SK-N-SH (cell line): ENCODE data around the gene FRRS1. TPM values are rescaled to one million over a fixed set of nuclear protein-coding genes. Genes with fewer than 3 reads are reported as not detected.

Source experiments
- CTCF ChIA-PET: fragments of 300-600, 350-600 bp; formaldehyde crosslinking; extraction: SDS; loops from one replicate; lab custom pipeline; 2021; lab: Yijun Ruan, JAX
- POLR2A ChIA-PET: fragments of 350-600 bp; sonication (Branson Sonifier 250); formaldehyde crosslinking; extraction: SDS; loops from one replicate; lab custom pipeline; 2020; ENCODE audit warnings: antibody characterized with exemption, inconsistent platforms; lab: Yijun Ruan, JAX
- DNase-seq: peaks from one replicate; pipeline ENCODE4 v3.0.0; 2012
- H2AFZ ChIP-seq: fragments of 200-600 bp; sonication (generic); 2 replicates; pipeline ENCODE4 v1.8.1; 2016; ENCODE audit warnings: antibody characterized with exemption, mild to moderate bottlenecking, low read depth
- H3F3A ChIP-seq: fragments of 200-600 bp; sonication (generic); replicated peaks from 2 replicates; pipeline ENCODE3; 2016; ENCODE audit warnings: antibody characterized with exemption, mild to moderate bottlenecking; ENCODE audit not compliant: insufficient read depth
- H3K27ac ChIP-seq, 2 experiments: fragments of 200-500 bp in 1 of 2; fragments of 200-600 bp in 1 of 2; sonication (Bioruptor generic) in 1 of 2; sonication (generic), shearing (Covaris generic) in 1 of 2; 2 replicates each; pipeline versions ENCODE4 v1.5.1 to v1.6.1; 2014 to 2016; ENCODE audit warnings: low read depth in 2 of 2, inconsistent platforms in 1 of 2, low read length in 1 of 2, mild to moderate bottlenecking in 1 of 2, mixed read lengths in 1 of 2
- H3K27me3 ChIP-seq: fragments of 200-600 bp; sonication (generic), shearing (Covaris generic); 2 replicates; pipeline ENCODE4 v1.6.1; 2016; ENCODE audit warnings: mixed run types; ENCODE audit not compliant: insufficient read depth
- H3K36me3 ChIP-seq, 2 experiments: fragments of 200-500 bp in 1 of 2; fragments of 200-600 bp in 1 of 2; sonication (Bioruptor generic) in 1 of 2; sonication (generic) in 1 of 2; replicated peaks in 1 of 2; 2 replicates each; pipeline versions ENCODE3 to v1.5.1; 2014 to 2016; ENCODE audit warnings: low read length in 1 of 2, mild to moderate bottlenecking in 1 of 2; ENCODE audit not compliant: insufficient read depth in 2 of 2, control insufficient read depth in 1 of 2
- H3K4me1 ChIP-seq, 2 experiments: fragments of 200-500 bp in 1 of 2; fragments of 200-600 bp in 1 of 2; sonication (Bioruptor generic) in 1 of 2; sonication (generic), shearing (Covaris generic) in 1 of 2; 2 replicates each; pipeline versions ENCODE4 v1.5.1 to v1.6.1; 2014 to 2016; ENCODE audit warnings: low read depth in 1 of 2, low read length in 1 of 2, mixed run types in 1 of 2; ENCODE audit not compliant: insufficient read depth in 2 of 2, control insufficient read depth in 1 of 2
- H3K4me2 ChIP-seq: fragments of 200-600 bp; sonication (generic), shearing (Covaris generic); 2 replicates; pipeline ENCODE4 v1.6.1; 2017; ENCODE audit warnings: mixed run types
- H3K4me3 ChIP-seq, 2 experiments: fragments of 200-500 bp in 1 of 2; fragments of 200-600 bp in 1 of 2; sonication (Bioruptor generic) in 1 of 2; sonication (generic), shearing (Covaris generic) in 1 of 2; 2 replicates each; pipeline versions ENCODE4 v1.5.1 to v1.8.1; 2014 to 2016; ENCODE audit warnings: low read depth in 2 of 2, inconsistent platforms in 1 of 2, low read length in 1 of 2, mild to moderate bottlenecking in 1 of 2, mixed read lengths in 1 of 2, moderate library complexity in 1 of 2
- H3K79me2 ChIP-seq: fragments of 200-600 bp; sonication (generic); 2 replicates; pipeline ENCODE4 v1.8.1; 2017; ENCODE audit warnings: mild to moderate bottlenecking; ENCODE audit not compliant: insufficient read depth
- H3K9ac ChIP-seq: fragments of 200-600 bp; sonication (generic); 2 replicates; pipeline ENCODE4 v1.6.1; 2017; ENCODE audit warnings: mixed run types
- H3K9me2 ChIP-seq: fragments of 200-600 bp; sonication (generic); 2 replicates; pipeline ENCODE4 v1.6.1; 2017; ENCODE audit warnings: mixed run types
- H3K9me3 ChIP-seq: fragments of 200-600 bp; sonication (generic); 2 replicates; pipeline ENCODE4 v1.6.1; 2017; ENCODE audit warnings: mixed run types, mild to moderate bottlenecking, moderate library complexity
- H4K20me1 ChIP-seq: fragments of 200-600 bp; sonication (generic); 2 replicates; pipeline ENCODE4 v1.6.1; 2017; ENCODE audit warnings: mild to moderate bottlenecking, mixed run types; ENCODE audit not compliant: insufficient read depth
- EP300 ChIP-seq, 2 experiments: IDR thresholded peaks; 2 replicates each; pipeline versions ENCODE4 v1.4.0 to v1.6.1; 2012; ENCODE audit warnings: borderline replicate concordance in 1 of 2, low read depth in 1 of 2, low read length in 1 of 2
- EZH2phosphoT487 ChIP-seq: fragments of 200-600 bp; sonication (generic); IDR thresholded peaks from 2 replicates; pipeline ENCODE4 v1.6.1; 2017; ENCODE audit warnings: low read depth, mixed run types, mild to moderate bottlenecking, antibody characterized with exemption, moderate library complexity, borderline replicate concordance
- FOSL2 ChIP-seq: IDR thresholded peaks from 2 replicates; pipeline ENCODE4 v1.4.0; 2012; ENCODE audit warnings: low read depth, mild to moderate bottlenecking, moderate library complexity, borderline replicate concordance
- FOXJ3 ChIP-seq: sonication (generic); formaldehyde crosslinking; IDR thresholded peaks from 2 replicates; pipeline ENCODE4 v1.5.1; 2020; ENCODE audit warnings: mild to moderate bottlenecking, missing genetic modification reagents
- GATA2 ChIP-seq: sonication (generic); formaldehyde crosslinking; IDR thresholded peaks from 2 replicates; pipeline ENCODE4 v1.5.0; 2020; ENCODE audit warnings: mild to moderate bottlenecking, missing genetic modification reagents
- POLR2AphosphoS5 ChIP-seq: IDR thresholded peaks from 2 replicates; pipeline ENCODE4 v1.6.1; 2012; ENCODE audit warnings: low read depth, low read length
- SMC3 ChIP-seq: IDR thresholded peaks from 2 replicates; pipeline ENCODE4 v1.6.1; 2012; ENCODE audit warnings: low read depth, low read length, improper control_type of control experiment
- TAF1 ChIP-seq: IDR thresholded peaks from 2 replicates; pipeline ENCODE4 v1.6.1; 2012; ENCODE audit warnings: low read depth, mild to moderate bottlenecking, low read length, moderate library complexity, borderline replicate concordance
- TEAD4 ChIP-seq: IDR thresholded peaks from 2 replicates; pipeline ENCODE4 v1.4.0; 2012; ENCODE audit warnings: mild to moderate bottlenecking, borderline replicate concordance; ENCODE audit not compliant: insufficient read depth
- WGBS: methylation state at CpG from one replicate; pipeline ENCODE4 v1.1.6; 2017; ENCODE audit warnings: low lambda C conversion rate; 5-methylcytosine and 5-hydroxymethylcytosine counted together
- polyA plus RNA-seq, 3 experiments: library from polyadenylated mRNA; depleted of rRNA; stranded (reverse); fragments of >200 nt; gene quantifications; 2 replicates each; pipeline ENCODE4 v1.2.3, GENCODE V29; 2012
- TF ChIP-seq, protein P1 (sequence below): fragments of 200-600 bp; sonication (generic); IDR thresholded peaks from 2 replicates; pipeline ENCODE4 v1.6.1; 2017; ENCODE audit warnings: antibody characterized with exemption, mild to moderate bottlenecking, moderate library complexity
- TF ChIP-seq, protein P2 (sequence below): IDR thresholded peaks from 2 replicates; pipeline ENCODE4 v1.4.0; 2012; ENCODE audit warnings: low read depth

The FRRS1 gene
- polyA plus RNA-seq, 1 of the 3 experiments (the other 2 are of a cell fraction) = 1.9 TPM

- no peaks in the 10 kb centered on the region for H3K36me3 ChIP-seq
- H3K4me1 ChIP-seq = no peaks in the 10 kb centered on the region
- H3K27me3 ChIP-seq = no peaks in the 10 kb centered on the region
- no peak overlapping the region for H3K9ac ChIP-seq
- no peak overlapping the region for H2AFZ ChIP-seq
- no peak for TF ChIP-seq FOSL2
- no peak for TF ChIP-seq SMC3
- no peak for TF ChIP-seq EZH2phosphoT487
- no peak for TF ChIP-seq TEAD4
- no peaks in the 10 kb centered on the region for H3K79me2 ChIP-seq
- no peak for DNase-seq
- H3K27ac ChIP-seq = no peak overlapping the region
- POLR2A ChIA-PET = no interaction called here
- CTCF ChIA-PET = interaction anchor here (0.6 to 1.5 kb wide), 2 partner anchors 10 to 679 kb away, joined by 3 to 4 read pairs; partner anchors contain the start of gene FRRS1
- no peak overlapping the region for H3K4me2 ChIP-seq
- H4K20me1 ChIP-seq = no peaks in the 10 kb centered on the region
- H3F3A ChIP-seq = no peaks in the 10 kb centered on the region
- H3K9me2 ChIP-seq = no peaks in the 10 kb centered on the region
- H3K4me3 ChIP-seq = no peak overlapping the region
- H3K9me3 ChIP-seq = no peaks in the 10 kb centered on the region
Measured at GRCh38 chr1:99776120-99776519, 9.7 kb upstream of the FRRS1 start.

DNA sequence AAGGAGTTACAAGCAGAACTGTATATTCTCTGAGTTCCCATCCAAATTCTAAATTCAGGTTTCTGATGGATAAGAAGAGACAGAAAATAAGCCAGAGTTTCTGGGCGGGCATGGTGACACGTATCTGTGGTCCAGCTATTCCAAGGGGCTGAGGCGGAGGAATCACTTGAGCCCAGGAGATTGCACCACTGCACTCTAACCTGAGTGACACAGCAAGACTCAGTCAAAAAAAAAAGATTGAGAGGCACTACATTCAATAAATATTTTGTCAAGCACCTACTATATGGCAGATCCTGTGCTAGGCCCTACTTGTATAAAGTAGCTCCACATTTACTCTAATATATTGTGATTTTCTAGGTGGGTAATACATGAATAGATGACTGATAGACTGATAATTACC lies 6.4 kb upstream of the FRRS1 start:
- no peak overlapping the region for H3K4me2 ChIP-seq
- DNase-seq = no peak
- H3K9me3 ChIP-seq = no peaks in the 10 kb centered on the region
- no peaks in the 10 kb centered on the region for H3K27me3 ChIP-seq
- H3K36me3 ChIP-seq = no peaks in the 10 kb centered on the region
- no peaks in the 10 kb centered on the region for H3K4me1 ChIP-seq
- H3K9ac ChIP-seq = no peak overlapping the region
- no peak overlapping the region for H2AFZ ChIP-seq
- no peaks in the 10 kb centered on the region for H4K20me1 ChIP-seq
- no peak overlapping the region for H3K27ac ChIP-seq
- ChIA-PET CTCF (no interaction called here), POLR2A (no interaction called here)
- WGBS = 96% methylated on average over 3 of the region's 3 CpGs
- no peaks in the 10 kb centered on the region for H3F3A ChIP-seq
- no peak overlapping the region for H3K4me3 ChIP-seq
- no peaks in the 10 kb centered on the region for H3K9me2 ChIP-seq
- TF ChIP-seq FOXJ3 = no peak
- TF ChIP-seq, protein P1, sequence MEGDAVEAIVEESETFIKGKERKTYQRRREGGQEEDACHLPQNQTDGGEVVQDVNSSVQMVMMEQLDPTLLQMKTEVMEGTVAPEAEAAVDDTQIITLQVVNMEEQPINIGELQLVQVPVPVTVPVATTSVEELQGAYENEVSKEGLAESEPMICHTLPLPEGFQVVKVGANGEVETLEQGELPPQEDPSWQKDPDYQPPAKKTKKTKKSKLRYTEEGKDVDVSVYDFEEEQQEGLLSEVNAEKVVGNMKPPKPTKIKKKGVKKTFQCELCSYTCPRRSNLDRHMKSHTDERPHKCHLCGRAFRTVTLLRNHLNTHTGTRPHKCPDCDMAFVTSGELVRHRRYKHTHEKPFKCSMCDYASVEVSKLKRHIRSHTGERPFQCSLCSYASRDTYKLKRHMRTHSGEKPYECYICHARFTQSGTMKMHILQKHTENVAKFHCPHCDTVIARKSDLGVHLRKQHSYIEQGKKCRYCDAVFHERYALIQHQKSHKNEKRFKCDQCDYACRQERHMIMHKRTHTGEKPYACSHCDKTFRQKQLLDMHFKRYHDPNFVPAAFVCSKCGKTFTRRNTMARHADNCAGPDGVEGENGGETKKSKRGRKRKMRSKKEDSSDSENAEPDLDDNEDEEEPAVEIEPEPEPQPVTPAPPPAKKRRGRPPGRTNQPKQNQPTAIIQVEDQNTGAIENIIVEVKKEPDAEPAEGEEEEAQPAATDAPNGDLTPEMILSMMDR = no peak
- no peaks in the 10 kb centered on the region for H3K79me2 ChIP-seq

DNA sequence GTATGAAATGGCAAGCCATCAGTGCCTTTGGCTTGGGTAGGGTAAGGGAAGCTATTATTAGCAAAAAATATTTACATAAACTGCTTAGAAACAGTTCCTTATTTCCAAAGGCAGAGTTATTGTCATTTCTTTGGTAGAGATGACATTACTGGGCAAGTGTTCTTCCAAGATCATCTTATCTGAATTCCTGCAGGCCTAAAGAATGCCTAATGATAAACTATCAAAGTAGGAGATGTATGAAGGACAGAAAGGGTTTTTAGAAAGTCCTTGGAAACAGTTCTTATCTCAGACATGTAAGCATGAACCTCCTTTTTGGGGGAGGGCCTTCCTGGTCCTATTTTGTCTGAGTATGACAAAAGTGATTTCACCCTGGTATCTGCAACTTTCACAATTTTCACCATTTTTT lies 5.1 kb upstream of the FRRS1 start:
- no peaks in the 10 kb centered on the region for H3K79me2 ChIP-seq
- no peak for TF ChIP-seq EP300 (IDR thresholded peaks at IDR 0.05; ENCODE audit: borderline replicate concordance in 1 of 2, low read depth in 1 of 2, low read length in 1 of 2)
- TF ChIP-seq GATA2 = no peak
- TF ChIP-seq POLR2AphosphoS5 = no peak
- TF ChIP-seq, protein P2, sequence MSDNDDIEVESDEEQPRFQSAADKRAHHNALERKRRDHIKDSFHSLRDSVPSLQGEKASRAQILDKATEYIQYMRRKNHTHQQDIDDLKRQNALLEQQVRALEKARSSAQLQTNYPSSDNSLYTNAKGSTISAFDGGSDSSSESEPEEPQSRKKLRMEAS = no peak
- no peak for TF ChIP-seq TAF1
- no peak for TF ChIP-seq EZH2phosphoT487
- no peak for TF ChIP-seq SMC3
- TF ChIP-seq, all 33 proteins: peak for 0
- Histone ChIP-seq H3K9me2 (no peaks in the 10 kb centered on the region), H3K27ac (no peak overlapping the region), H3F3A (no peaks in the 10 kb centered on the region), H3K4me1 (no peaks in the 10 kb centered on the region; a peak in 1 of 4 replicates), H2AFZ (no peak overlapping the region), H3K36me3 (no peaks in the 10 kb centered on the region), H3K4me3 (no peak overlapping the region), H3K9me3 (no peaks in the 10 kb centered on the region), H4K20me1 (no peaks in the 10 kb centered on the region), H3K9ac (no peak overlapping the region), H3K4me2 (no peak overlapping the region), H3K27me3 (no peaks in the 10 kb centered on the region)
- CTCF ChIA-PET = no interaction called here
- DNase-seq = no peak
- POLR2A ChIA-PET = no interaction called here
